Measurements from ENCODE around the gene IL1F10.

IL1F10 gene

DNA sequence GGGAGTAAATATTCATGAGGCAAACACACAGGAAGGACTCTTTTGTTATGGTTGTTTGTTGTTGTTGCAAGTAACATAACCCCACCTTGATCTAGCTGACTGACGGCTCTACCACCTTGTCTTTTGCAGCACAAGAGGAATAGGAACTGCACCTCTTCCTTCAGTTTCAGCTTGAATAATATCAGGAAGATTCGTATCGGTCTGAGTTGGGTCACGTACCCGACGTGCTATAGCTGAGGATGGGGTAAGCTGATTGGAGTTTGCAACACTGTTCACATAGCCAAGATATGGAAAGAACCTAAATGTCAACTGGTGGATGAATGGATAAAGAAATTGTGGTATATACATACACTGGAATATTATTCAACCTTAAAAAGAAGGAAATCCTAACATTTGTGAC, 45.1 kb downstream of the IL1F10 start:
- DNase-seq (ENCODE audit: low spot score): no peak

DNA sequence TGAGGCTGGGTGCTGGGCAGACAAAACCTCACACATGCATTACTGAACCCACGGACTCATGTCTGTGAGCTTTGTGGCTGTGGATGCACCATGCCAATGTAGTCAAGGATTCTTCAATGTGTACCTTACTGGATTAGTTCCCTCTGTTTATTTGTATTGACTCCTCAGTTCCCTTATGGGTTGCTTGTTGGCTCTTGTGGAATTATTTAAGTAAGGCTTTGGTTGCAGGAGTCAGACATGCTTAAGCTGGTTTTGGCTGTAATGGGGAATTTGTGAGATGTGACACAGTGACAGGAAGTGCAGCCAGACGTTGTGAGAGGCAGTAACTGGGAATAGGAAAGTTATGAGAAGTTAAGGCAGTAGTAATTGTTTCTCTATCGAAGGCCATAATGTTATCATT, 46.0 kb downstream of the IL1F10 start:
- DNase-seq (ENCODE audit: low spot score): no peak

DNA sequence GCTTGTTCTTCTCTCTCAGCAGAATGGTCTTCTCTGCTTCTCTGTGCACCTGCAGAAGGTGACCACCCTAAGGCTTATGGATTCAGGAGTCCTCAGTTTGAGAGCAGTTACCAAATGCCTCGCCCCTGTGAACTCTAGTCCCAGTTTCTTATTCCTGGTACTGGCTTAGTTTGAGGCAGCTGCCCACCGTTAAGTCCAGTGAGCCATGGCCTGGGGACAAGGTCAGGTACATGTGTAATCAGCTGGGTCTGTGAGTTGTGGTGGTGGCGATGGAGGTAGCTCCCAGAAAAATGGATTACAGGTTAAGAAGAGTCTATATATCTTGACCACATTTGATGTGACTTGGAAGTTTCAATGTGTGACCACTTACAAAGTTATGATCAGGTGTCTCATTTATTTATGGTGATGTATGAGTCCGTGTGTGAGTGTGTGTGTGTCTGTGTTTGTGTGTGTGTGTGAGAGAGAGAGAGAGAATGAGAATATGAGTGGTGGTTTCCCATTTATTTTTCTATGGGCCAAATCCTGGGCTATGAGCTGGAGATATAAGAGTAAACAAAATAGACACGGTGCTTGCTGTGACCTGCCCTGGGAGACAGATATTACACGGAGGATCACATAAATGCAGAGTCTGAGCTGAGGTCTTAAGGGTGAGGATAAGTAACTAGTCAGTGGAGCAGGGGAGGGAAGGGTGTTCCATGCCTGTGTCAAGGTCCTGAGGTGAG, 46.6 kb downstream of the IL1F10 start:
- DNase-seq (ENCODE audit: low spot score): no peak

DNA sequence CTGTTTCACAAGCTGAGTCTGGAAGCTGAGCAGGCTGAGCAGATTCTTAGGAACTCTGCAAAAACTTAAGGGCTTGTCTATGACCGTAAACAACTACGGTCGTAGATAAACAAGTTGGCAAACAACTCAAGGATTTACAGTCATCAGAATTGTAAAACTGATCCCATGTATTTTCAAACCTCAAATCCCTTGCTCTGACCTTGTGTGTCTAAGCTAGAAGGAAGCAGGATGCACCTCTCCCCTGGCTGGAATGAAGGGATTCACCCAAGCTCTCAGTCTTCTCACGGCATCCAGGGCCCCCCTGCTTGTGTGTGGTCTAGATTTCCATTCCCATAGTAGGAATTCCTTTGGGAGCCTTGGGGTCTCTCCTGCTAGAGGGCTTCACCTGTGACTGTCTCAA, 47.2 kb downstream of the IL1F10 start:
- DNase-seq (ENCODE audit: low spot score): no peak

DNA sequence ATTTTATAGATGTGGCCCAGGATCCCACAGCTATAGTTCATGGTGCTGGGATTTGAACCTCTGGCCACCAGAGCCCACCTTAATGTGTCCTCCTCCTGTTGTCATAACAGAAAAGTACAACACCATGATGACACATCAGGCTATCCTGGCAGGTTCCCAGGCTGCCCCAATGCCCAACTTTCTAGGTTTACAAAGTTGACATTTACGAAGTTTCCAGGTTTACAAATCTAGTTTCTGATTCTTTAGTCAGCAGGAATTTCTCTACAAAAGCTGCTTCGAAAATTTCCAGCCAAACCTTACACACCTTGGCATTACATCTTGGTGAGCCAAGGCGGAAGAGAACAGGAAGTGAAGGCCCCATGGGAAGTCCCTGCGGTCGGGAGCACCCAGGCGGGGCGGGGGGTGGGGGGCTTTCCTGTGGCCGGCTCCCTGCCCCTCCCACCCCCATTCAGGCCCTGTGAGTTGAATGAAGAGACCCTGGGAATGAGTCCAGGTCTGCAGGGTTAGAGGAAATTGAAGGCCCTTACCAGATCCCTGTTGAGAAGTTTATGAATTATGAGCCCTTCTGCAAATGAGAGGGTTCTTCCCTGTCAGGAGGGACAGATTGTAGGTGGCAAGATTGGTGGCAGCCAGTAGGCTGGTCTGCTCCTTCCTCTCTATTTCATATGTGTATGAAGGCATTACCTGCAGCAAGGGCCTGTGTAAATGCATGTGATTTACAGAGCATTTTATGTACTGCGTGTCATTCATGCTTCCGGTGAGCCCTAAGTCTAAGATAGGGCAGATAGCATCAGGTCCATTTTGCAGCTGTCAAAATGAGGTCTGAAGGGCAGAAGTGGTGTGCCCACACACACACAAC, 48.6 kb downstream of the IL1F10 start:
- DNase-seq (ENCODE audit: low spot score): peak; percentile 7

DNA sequence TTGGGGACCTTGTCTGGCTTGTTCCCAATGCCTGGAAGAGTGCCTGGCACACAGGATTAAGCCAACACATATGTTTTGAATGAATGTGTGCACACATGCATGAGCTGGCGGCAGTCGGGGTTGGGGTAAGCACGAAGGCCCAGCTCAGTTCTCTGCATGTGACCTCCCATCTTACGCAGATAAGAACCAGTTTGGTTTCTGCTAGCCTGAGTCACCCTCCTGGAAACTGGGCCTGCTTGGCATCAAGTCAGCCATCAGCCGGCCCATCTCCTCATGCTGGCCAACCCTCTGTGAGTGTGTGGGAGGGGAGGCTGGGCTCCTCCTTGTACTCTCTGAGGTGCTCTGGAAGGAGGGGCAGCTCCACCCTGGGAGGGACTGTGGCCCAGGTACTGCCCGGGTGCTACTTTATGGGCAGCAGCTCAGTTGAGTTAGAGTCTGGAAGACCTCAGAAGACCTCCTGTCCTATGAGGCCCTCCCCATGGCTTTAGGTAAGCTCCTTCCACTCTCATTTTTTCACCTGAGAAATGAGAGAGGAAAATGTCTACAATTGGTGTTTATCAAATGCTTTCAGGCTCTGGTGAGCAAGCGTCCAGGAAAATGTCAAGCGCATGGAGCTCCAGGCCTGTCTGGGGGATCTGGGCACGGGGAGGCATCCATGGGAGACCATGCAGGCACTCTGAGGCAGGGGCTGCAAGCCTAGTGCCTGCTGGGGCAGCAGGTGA, 49.9 kb downstream of the IL1F10 start:
- no peak for DNase-seq (ENCODE audit: low spot score)

DNA sequence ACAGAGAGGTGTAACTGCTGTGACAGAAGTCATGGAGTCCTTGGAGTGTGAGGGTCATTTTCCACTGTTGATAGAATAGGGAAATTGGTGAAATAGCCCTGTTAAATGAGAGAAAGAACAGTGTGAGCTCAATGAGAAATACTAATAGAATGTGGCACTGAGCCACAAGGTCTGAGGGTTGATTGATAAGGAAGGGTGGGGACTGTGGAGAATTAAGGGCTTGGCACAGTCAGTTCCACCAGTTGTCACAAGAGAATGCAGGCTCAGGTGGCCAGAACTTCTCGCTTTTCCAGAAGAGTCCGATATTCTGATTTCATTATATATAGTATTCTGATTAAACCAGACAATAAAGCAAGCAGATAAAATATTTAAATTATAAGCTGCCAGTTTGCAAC, 50.5 kb downstream of the IL1F10 start:
- DNase-seq (ENCODE audit: low spot score): no peak

DNA sequence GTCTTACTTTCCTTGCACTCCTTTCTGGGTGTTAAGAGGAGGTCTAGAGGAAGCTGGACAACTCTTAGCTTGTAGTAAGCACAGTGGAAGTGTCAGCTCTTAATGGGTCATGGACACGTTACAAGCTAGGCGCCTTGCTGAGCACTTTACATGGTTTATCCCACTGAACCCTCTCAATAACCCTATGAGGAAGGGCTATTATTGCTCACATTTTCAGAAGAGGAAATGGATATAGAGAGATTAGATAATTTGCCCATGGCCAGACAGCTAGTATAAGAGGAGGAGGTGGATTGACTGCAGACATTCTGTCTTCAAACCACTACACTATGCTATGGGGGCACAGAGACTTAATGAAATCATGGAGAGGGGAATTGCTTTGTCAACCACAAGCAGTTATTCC, 51.3 kb downstream of the IL1F10 start:
- no peak for DNase-seq (ENCODE audit: low spot score)

DNA sequence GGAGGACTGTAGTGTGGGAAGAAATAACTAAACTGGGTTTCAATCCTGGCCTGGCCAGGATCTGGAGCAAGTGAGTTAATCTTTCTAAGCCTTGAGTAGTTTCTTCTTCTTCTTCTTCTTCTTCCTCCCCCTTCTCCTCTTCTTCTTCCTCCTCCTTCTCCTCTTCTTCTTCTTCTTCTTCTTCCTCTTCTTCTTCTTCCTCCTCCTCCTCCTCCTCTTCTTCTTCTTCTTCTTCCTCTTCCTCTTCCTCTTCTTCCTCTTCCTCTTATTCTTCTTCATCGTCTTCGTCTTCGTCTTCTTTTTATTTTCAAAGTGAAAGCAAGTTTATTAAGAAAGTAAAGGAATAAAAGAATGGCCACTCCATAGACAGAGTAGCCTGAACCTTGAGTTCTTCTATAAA, 53.1 kb downstream of the IL1F10 start:
- DNase-seq (ENCODE audit: low spot score): no peak

DNA sequence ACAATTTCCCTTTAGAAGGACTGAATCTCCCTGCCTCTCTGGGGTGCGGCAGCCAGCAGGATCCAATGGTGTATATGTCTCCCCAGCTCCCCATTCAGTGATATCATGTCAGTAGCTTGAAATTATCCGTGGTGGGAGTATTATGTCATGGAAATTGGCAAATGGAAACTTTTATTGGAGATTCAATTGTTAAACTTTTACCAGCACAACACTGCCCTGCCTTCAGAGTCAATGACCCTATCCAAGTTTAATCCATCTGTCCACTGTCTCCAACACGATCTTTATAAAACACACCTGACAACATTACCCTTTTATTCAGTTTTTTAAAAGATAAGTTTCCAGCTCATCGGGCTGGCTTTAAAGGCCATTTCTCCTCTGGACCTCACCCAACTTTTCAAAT, 54.6 kb downstream of the IL1F10 start:
- no peak for DNase-seq (ENCODE audit: low spot score)

DNA sequence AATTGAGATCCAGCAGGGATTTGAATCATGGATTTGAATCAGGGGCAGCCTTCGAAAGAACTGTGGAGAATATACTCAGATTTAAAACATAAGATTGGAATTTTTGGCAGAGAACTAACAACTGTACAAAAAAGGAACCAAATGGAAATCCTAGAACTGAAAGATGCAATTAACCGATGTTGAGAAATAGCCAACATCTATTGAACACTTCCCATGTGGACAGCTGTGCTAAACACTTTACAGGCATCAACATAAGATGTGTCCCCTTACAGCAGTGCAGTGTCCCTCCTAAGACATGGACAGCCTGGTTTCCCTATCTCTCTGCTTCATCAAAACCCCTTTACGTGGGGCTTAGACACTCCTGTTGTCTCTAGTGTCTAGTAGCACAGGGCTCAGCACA, 56.0 kb downstream of the IL1F10 start:
- DNase-seq (ENCODE audit: low spot score): no peak

DNA sequence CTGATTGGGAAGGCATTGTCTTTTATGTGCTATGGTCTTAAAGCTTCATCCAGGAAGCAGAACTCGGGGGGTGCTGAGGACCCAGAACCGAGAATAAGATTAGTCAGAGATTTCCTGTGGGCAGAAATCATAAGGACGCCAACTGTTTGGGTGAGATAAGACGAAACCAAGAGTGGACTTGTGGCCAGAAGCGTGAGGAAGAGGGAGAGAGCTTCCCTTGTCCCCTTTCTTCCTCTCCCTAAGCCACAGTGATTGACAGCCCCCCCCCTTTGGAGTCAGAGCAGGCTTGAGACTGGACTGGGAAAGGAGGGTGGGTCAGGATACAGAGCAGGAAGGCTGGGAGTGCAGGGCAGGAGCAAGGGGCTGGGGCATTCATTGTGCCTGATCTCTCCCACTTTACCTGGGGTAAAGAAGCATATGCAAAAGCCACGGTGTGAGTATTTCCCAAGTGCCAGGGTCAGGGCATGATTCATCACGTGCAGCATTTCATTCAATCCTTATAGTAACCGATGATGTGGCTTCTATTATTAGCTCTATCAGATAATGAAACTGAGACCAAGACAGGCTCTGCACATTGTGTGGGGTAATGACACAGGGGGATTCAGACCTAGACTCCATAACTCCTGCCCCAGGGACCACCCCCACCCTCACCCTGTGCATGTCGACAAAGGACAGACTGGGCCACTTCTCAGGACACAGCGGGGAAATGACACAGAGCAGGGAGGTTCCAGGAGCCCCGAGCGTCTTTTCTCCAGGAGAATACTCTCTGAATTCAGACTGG, 56.6 kb downstream of the IL1F10 start:
- no peak for DNase-seq (ENCODE audit: low spot score)

Data from CD4-positive, alpha-beta T cell treated with Interleukin-6 at 100 ng/mL for 8 hours (primary cell).